Tibial artery (tissue), 4 donors: ENCODE measurements around the gene IQCE.
"Not testable (repeated sequence)": the region's sequence is repeated elsewhere in the genome, so short reads cannot be mapped to it uniquely, and the experiment has no call there.

Experiments used
- DNase-seq, 2 donors: peaks; one replicate each; pipeline ENCODE4 v3.0.0-alpha.2; 2019
- H3K27ac ChIP-seq, 2 donors: fragments of 200-600 bp; sonication (generic) in 1 of 2; 1 replicate in 1 of 2; 2 replicates in 1 of 2; pipeline ENCODE4 v1.5.1; 2018 to 2019; ENCODE audit warnings: mild to moderate bottlenecking in 1 of 2
- H3K27me3 ChIP-seq, 2 donors: fragments of 200-600 bp; sonication (generic) in 1 of 2; one replicate each; pipeline versions ENCODE4 v1.5.1 to v1.6.0; 2016 to 2019
- H3K36me3 ChIP-seq, 3 donors: fragments of 200-600 bp; sonication (generic) in 2 of 3; one replicate each; pipeline ENCODE4 v1.5.1; 2016 to 2019; ENCODE audit warnings: mild to moderate bottlenecking in 2 of 3
- H3K4me1 ChIP-seq, 4 donors: fragments of 200-600 bp; sonication (generic) in 2 of 4; 1 replicate in 3 of 4; 2 replicates in 1 of 4; pipeline ENCODE4 v1.5.1; 2016 to 2019
- H3K4me3 ChIP-seq, 2 donors: fragments of 200-600 bp; sonication (generic) in 1 of 2; 1 replicate in 1 of 2; 2 replicates in 1 of 2; pipeline ENCODE4 v1.5.1; 2018 to 2019; ENCODE audit warnings: mild to moderate bottlenecking in 2 of 2
- H3K9me3 ChIP-seq, 3 donors: fragments of 200-600 bp; sonication (generic) in 1 of 3; one replicate each; pipeline ENCODE4 v1.5.1; 2016 to 2019
- intact Hi-C: fragments of 100-400 bp; cut with DNase I; formaldehyde crosslinking; loops from one replicate; pipeline ENCODE4 v1.15.0; 2023; ENCODE audit warnings: low total_unique reads
- TF ChIP-seq, protein P1 (sequence below), 2 experiments: fragments of 200-600 bp in 1 of 2; fragments of 450-650 bp in 1 of 2; IDR thresholded peaks; one replicate each; pipeline ENCODE4 v1.5.1; 2017 to 2019; ENCODE audit warnings: antibody characterized with exemption in 2 of 2, mild to moderate bottlenecking in 1 of 2, moderate library complexity in 1 of 2

Gene IQCE

DNA sequence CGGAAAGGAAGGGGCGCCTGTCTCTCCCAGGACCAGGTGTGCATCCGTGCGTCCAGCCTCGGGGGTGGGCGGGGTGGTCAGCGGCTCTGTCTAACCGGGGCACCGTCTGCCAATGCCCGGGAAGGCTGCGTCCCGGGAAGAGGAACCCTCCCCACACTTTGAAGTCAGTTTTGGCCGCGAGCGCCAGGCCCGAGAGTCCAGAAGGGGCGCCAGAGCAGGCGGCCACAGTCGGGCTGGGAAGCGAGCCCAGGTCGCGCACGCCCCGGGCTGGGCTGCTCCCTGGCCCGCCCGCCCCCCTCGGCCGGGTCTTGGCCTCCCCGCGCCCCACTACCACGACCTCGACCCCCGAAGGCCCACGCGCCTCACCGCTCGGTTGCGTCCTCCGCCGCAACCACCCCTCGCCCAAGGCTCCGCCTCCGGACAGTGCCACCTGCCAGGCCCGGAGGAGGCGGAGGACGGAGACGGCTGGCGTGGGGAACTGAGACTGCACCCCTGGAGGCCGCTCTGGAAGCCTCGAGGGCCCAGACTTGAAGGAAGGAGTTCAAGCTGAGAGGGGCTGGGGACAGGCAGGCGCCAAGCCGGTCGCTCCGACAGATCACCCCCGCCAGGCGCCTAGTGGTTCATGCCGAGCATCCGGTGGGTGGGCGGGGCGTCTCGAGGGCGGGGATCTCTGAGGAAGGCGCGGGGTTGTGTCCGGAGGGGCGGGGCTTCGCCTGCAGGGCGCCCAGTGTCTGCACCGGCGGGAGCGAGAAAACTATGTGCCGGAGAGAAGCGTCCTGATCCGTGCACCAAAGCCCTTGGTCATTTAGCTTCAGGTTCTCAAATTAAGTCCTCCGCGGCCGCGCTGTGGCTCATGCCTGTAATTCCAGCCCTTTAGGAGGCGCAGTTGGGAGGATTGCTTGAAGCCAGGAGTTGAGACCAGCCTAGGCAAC lies 3.4 kb upstream of the IQCE start, which contains the start of gene BRAT1:
BRAT1 (minus strand) TSS at position 404 of the 932 bp plus-strand sequence. CDS start 1,093 bp downstream, outside the sequence.
- peak within 1 kb of the TSS; percentile 96 to 98 for H3K27ac ChIP-seq
- H3K36me3 ChIP-seq = no peaks in the 10 kb centered on the region
- intact Hi-C loops = loop anchor here (5.0 kb wide), 2 partner anchors 57 to 68 kb away; no protein-coding TSS in a partner anchor
- peaks cover 0 to 43% (median 32%) of the 10 kb centered on the region in 4 donors for H3K4me1 ChIP-seq
- no peaks in the 10 kb centered on the region for H3K9me3 ChIP-seq
- peak; percentile 97 to 98 for DNase-seq
- no peaks in the 10 kb centered on the region for H3K27me3 ChIP-seq
- peak within 1 kb of the TSS; percentile 97 to 98 for H3K4me3 ChIP-seq
- TF ChIP-seq, protein P1, sequence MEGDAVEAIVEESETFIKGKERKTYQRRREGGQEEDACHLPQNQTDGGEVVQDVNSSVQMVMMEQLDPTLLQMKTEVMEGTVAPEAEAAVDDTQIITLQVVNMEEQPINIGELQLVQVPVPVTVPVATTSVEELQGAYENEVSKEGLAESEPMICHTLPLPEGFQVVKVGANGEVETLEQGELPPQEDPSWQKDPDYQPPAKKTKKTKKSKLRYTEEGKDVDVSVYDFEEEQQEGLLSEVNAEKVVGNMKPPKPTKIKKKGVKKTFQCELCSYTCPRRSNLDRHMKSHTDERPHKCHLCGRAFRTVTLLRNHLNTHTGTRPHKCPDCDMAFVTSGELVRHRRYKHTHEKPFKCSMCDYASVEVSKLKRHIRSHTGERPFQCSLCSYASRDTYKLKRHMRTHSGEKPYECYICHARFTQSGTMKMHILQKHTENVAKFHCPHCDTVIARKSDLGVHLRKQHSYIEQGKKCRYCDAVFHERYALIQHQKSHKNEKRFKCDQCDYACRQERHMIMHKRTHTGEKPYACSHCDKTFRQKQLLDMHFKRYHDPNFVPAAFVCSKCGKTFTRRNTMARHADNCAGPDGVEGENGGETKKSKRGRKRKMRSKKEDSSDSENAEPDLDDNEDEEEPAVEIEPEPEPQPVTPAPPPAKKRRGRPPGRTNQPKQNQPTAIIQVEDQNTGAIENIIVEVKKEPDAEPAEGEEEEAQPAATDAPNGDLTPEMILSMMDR (IDR thresholded peaks at IDR 0.05) = peak; percentile 33 to 53

DNA sequence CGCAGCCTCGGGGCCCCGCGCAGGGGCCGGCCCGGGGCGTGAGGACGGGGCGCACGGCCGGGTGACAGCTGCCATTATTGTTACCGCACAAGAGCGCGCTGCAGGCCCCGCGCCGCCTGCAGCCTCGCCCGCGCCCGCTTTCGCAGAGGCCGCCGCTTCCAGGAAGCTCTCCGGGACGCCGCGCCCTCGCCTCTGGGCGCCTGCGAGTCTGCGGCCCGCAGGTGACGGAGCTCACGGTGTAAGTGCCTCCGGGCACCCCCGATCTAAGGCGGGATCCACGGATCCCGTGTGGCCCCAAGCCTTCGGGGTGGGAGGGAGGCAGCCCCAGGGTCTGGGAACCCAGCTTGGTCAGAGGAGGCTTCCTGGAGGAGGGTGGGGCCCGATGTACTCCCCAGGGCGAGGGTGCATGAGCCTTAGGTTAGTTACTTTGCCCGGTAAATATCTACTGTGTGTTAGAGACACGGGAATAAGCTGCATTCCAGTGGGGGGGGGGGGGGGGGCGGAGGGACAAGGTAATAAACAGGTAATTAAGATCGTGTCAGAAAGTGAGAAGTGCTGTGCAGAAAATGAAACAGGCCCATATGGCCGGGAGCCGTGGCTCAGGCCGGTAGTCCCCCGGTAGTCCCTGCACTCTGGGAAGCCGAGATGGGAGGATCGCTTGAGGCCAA lies 638 bp downstream of the IQCE start:
- H3K9me3 ChIP-seq = no peaks in the 10 kb centered on the region
- intact Hi-C loops = loop anchor here (5.0 kb wide), 2 partner anchors 53 to 72 kb away; no protein-coding TSS in a partner anchor
- TF ChIP-seq, protein P1 (IDR thresholded peaks at IDR 0.05) = no peak
- peak overlapping the region; percentile 87 to 90 for H3K4me3 ChIP-seq
- no peak for DNase-seq
- H3K36me3 ChIP-seq = no peaks in the 10 kb centered on the region
- H3K4me1 ChIP-seq = peaks cover 0 to 36% (median 25%) of the 10 kb centered on the region in 4 donors
- no peaks in the 10 kb centered on the region for H3K27me3 ChIP-seq
- H3K27ac ChIP-seq = peak overlapping the region; percentile 69 to 76

DNA sequence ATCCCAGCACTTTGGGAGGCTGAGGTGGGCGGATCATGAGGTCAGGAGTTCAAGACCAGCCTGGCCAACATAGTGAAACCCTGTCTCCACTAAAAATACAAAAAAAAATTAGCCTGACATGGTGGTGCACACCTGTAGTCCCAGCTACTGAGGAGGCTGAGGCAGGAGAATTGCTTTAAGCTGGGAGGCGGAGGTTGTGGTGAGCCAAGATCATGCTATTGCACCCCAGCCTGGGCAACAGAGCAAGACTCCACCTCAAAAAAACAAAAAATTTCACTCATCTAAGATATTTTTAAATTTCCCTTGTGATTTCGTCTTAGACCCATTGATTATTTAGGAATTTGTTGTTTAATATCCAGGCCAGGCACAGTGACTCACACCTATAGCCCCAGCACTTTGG lies 5.2 kb downstream of the IQCE start:
- not testable (repeated sequence) for H3K27me3 ChIP-seq, H3K4me3 ChIP-seq, H3K36me3 ChIP-seq, H3K27ac ChIP-seq, H3K9me3 ChIP-seq, DNase-seq
- peaks cover 0 to 15% (median 10%) of the 10 kb centered on the region in 4 donors for H3K4me1 ChIP-seq
- intact Hi-C loops = loop anchor here (5.0 to 10.0 kb wide), 2 partner anchors 42 to 121 kb away; partner anchors contain the start of gene AMZ1

DNA sequence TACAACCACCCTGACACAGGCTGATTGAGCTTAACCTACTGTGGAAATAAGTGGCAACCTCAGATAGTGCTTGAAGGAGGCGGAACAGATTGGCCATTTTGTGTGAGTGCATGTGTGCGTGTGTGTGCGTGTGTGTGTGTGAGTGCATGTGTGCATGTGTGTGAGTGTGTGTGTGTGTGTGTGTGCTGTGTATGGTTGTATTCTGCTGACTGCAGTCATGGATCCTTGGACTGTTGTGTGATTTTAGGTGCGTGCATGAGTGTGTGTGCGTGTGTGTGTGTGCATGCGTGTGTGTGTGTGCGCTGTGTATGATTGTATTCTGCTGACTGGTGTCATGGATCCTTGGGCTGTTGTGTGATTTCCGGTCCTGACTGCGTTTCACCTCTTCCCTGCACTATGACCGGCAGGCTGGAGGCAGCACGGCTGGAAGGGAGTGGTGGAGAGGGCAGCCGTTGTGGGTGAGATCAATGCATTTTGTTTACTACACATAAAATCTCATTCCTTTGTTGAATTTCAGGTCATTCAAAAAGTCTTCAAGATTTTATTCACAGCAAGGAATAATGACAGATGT lies 6.3 kb downstream of the IQCE start:
- intact Hi-C loops = loop anchor here (5.0 to 10.0 kb wide), 2 partner anchors 43 to 120 kb away; partner anchors contain the start of gene AMZ1
- TF ChIP-seq, protein P1 (IDR thresholded peaks at IDR 0.05) = no peak
- Histone ChIP-seq H3K27ac (no peak overlapping the region), H3K9me3 (no peaks in the 10 kb centered on the region), H3K4me1 (peaks cover 0 to 8% (median 3%) of the 10 kb centered on the region in 4 donors), H3K27me3 (no peaks in the 10 kb centered on the region), H3K36me3 (no peaks in the 10 kb centered on the region), H3K4me3 (no peak overlapping the region)
- DNase-seq = no peak

DNA sequence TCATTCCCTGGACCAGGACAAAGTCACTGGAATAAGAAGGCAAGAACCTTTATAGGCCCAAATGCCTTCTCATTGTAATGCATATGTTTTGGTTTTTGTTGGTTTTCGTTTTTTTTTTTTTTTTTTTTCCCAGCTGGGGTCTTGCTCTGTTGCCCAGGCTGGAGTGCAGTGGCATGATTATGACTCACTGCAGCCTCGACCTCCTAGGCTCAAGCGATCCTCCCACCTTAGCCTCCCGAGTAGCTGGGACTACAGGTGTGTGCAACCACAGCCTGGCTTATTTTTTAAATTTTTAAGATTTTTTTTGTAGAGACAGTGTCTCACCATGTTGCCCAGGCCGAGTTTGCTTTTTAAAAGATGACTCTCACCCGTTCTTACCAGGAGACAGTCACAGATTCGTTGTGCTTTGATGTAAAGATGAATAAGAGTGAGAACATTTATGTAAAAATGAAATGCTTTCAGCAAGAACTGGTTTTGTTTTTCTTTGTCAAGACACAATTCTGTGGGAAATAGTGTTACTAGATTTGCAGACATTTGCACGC lies 7.6 kb downstream of the IQCE start:
- H3K4me3 ChIP-seq = no peak overlapping the region
- intact Hi-C loops = loop anchor here (10.0 kb wide), 1 partner anchor 118 kb away; the partner anchor contains the start of gene AMZ1

More for the DNA sequence above, 7.6 kb downstream of the IQCE start:
- Histone ChIP-seq H3K36me3 (peaks cover 0 to under 1% (median 0%) of the 10 kb centered on the region in 3 donors), H3K27ac (no peak overlapping the region), H3K9me3 (no peaks in the 10 kb centered on the region), H3K4me1 (peaks cover 0 to 4% (median 0%) of the 10 kb centered on the region in 4 donors), H3K27me3 (no peaks in the 10 kb centered on the region)
- TF ChIP-seq, protein P1 (IDR thresholded peaks at IDR 0.05) = no peak
- DNase-seq = no peak
